Subcutaneous abdominal adipose tissue (tissue), 5 donors: ENCODE measurements around the gene NXPH2.

ENCODE experiments used
- H3K27ac ChIP-seq: one replicate; pipeline ENCODE4 v1.7.0; 2013; ENCODE audit warnings: low read depth, mild to moderate bottlenecking, inconsistent platforms, low read length, moderate library complexity
- H3K27me3 ChIP-seq, 5 donors: one replicate each; pipeline ENCODE4 v1.7.0; 2013; ENCODE audit warnings: low read length in 5 of 5, inconsistent platforms in 1 of 5; ENCODE audit not compliant: control insufficient read depth in 5 of 5, insufficient read depth in 4 of 5
- H3K36me3 ChIP-seq, 5 donors: one replicate each; pipeline ENCODE4 v1.7.0; 2013; ENCODE audit warnings: low read length in 5 of 5; ENCODE audit not compliant: control insufficient read depth in 5 of 5, insufficient read depth in 5 of 5
- H3K4me1 ChIP-seq, 5 donors: one replicate each; pipeline ENCODE4 v1.7.0; 2013; ENCODE audit warnings: low read length in 5 of 5, mild to moderate bottlenecking in 3 of 5, moderate library complexity in 1 of 5; ENCODE audit not compliant: control insufficient read depth in 5 of 5, insufficient read depth in 5 of 5
- H3K4me3 ChIP-seq, 5 donors: one replicate each; pipeline ENCODE4 v1.7.0; 2013; ENCODE audit warnings: low read length in 5 of 5, low read depth in 1 of 5
- H3K9ac ChIP-seq, 5 donors: one replicate each; pipeline ENCODE4 v1.7.0; 2013; ENCODE audit warnings: low read length in 5 of 5, mild to moderate bottlenecking in 4 of 5, moderate library complexity in 3 of 5
- H3K9me3 ChIP-seq, 5 donors: one replicate each; pipeline ENCODE4 v1.7.0; 2013; ENCODE audit warnings: low read length in 5 of 5; ENCODE audit not compliant: control insufficient read depth in 5 of 5
- donor health status: healthy.
- donor health status: healthy.
- donor health status: healthy.
- donor health status: healthy.
- donor health status: healthy.

Gene NXPH2

DNA sequence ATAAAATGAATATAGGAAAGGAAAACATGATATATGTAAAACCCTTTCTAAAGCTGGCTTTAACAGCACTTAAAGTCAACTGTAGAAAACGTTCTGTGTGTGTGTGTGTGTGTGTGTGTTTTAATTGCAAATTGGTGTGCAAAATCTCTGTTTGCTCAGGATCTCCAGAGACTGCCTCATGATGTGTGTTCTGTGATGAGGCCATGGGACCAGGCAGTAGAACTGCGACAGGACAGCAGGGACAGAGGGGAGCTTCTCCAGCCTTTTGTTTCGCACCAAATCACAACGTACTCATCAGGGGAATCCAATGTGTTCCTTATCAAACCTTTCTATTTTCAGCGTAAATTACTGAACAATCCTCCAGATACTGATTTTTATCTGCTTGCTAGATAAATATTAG, 66.7 kb downstream of the NXPH2 start:
- no peak overlapping the region for H3K4me3 ChIP-seq
- no peaks in the 10 kb centered on the region for H3K27me3 ChIP-seq
- H3K9me3 ChIP-seq = no peaks in the 10 kb centered on the region
- peaks cover 0 to 6% (median 4%) of the 10 kb centered on the region in 5 donors for H3K4me1 ChIP-seq
- no peak overlapping the region for H3K9ac ChIP-seq
- no peaks in the 10 kb centered on the region for H3K36me3 ChIP-seq
- no peak overlapping the region for H3K27ac ChIP-seq

DNA sequence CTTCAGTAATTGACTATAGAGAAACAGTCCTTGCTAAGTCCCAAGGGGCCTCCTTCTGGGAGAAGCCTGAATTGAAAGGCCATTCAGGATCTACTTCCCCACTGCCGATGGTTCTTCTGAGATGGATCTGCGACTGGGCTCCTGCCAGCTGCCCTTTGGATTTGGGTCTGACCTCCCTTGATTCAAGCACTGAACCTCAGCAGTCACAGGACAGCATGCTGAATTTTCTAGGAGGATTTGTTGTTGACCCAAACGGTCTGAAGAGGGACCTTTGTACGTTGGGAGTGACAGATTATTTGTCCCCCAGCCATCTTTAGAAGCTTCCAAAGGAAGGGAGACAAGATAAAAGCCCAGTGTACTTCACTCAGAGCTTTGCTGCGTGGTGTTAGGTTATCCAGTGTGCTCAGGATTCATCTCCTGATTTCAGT, 67.1 kb downstream of the NXPH2 start:
- no peak overlapping the region for H3K9ac ChIP-seq
- H3K9me3 ChIP-seq = no peaks in the 10 kb centered on the region
- no peaks in the 10 kb centered on the region for H3K36me3 ChIP-seq
- H3K4me3 ChIP-seq = no peak overlapping the region
- no peak overlapping the region for H3K27ac ChIP-seq
- no peaks in the 10 kb centered on the region for H3K27me3 ChIP-seq
- H3K4me1 ChIP-seq = peaks cover 0 to 6% (median 4%) of the 10 kb centered on the region in 5 donors

DNA sequence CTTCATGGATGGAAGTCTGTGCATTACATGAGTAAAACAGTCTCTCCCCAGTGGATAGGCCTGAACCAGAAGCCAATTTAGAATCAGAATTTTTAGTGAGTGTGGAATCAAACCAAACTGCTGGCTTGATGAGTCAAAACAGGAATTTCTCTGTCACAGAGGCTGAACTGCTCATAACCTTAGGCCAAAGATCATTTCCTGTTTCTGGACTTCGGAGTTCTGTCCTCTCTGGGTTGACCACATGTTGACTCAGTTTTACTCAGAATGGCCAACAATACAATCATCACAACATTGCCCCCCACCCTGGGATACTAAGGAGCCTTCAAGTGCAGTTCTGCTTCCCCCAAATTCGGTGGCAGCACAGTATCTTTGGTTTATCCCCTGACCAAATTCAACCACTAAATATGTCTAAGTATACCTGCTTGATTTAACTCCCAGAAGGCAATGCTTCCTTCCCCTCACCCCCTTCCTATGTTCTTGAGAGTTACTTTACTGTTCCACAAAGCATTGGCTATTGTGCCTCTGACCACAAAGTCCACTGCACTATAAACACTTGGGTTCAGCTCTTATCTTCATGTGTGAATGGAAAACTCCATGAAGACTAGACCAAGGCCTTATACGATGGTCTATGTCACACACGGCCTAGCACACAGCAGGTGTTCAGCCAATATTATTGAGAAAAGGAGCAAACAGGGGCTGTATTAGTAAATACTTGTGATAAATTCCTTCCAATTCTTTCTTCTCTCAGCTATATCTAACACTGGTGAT, 67.8 kb downstream of the NXPH2 start:
- Histone ChIP-seq H3K36me3 (no peaks in the 10 kb centered on the region), H3K27me3 (no peaks in the 10 kb centered on the region), H3K4me3 (no peak overlapping the region), H3K4me1 (peaks cover 0 to 9% (median 4%) of the 10 kb centered on the region in 5 donors), H3K9ac (no peak overlapping the region), H3K27ac (no peak overlapping the region), H3K9me3 (no peaks in the 10 kb centered on the region)

DNA sequence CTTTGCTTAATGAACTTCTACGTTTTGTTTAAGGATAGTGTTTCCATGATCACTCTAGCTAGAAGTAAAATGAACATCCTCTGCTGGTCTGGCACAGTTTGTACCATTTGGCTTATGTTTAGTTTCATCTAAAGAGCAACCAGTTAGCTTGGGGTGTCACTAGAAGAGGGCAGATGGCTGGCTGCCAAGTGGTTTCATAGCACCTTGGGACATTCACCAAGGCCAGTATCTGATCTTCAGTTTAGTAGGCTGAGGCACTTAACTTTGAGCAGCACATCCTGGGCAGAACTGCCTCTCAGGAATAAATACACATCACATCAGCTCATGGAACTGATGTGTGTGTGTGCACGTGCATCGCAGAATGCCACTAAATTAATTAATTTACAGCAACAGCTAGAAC, 68.4 kb downstream of the NXPH2 start:
- Histone ChIP-seq H3K27me3 (no peaks in the 10 kb centered on the region), H3K4me1 (peaks cover 0 to 11% (median 4%) of the 10 kb centered on the region in 5 donors), H3K4me3 (no peak overlapping the region), H3K9me3 (no peaks in the 10 kb centered on the region), H3K36me3 (no peaks in the 10 kb centered on the region), H3K9ac (no peak overlapping the region), H3K27ac (no peak overlapping the region)

DNA sequence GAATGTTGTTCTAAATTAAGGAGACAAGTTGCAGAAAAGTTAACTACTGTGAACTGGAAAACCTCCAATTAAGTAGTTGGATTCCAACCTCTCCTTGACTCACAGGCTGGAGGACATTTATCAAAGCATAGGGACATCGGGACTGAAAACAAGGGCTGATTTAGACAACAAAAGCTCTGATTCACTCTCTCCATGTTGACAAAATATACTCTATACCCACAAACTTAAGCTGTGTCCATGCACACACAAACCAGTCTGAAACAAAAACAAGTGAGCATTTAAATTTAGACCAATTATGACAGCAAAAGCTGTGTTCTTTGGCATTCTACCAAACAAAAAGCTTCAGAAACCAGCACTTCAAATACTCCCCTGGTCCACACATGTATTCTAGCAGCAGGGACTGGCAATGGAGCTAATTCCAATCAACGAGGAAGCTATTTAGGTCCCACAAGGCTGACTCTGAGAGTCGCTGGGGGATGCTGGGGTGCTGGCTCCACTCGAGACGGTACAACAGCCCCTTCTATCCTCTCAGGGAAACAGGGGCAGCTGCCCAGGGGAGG, 71.4 kb downstream of the NXPH2 start:
- H3K36me3 ChIP-seq = no peaks in the 10 kb centered on the region
- H3K9ac ChIP-seq = no peak overlapping the region
- H3K4me3 ChIP-seq = no peak overlapping the region
- H3K4me1 ChIP-seq = peaks cover 0 to 11% (median 4%) of the 10 kb centered on the region in 5 donors
- H3K9me3 ChIP-seq = no peaks in the 10 kb centered on the region
- H3K27me3 ChIP-seq = no peaks in the 10 kb centered on the region
- no peak overlapping the region for H3K27ac ChIP-seq

DNA sequence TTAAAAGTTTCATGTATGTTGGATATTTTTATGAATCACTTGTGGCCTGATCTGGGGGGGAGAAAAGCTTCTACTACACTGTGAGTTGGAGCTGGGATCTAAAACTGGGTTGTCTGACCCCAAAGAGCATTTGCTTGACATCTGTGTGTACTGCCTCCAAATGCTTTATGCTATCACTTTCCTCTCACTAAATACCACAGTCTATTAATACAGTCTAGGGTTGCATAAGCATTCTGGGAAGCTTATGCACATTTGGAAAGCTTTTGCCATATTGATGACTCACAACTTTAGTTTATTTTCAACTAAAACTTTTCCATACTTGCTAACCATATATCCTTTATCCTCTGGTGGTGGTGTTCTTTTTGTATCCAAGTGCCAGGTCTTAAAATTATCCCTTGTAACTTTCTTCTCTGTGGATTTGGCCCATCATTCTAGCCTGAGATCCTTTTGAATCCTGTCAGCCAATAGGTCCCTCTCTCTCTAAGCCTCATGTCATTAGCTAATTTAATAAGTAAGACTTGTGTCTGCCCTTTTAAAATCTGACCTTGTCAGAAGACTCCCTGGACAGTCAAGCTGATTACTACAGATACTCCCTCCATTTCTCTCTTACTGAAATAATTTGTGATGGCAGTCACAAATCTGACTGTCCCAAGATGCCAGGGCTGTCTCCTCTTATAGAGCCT, 72.7 kb downstream of the NXPH2 start:
- Histone ChIP-seq H3K9me3 (no peaks in the 10 kb centered on the region), H3K27ac (no peak overlapping the region)

DNA sequence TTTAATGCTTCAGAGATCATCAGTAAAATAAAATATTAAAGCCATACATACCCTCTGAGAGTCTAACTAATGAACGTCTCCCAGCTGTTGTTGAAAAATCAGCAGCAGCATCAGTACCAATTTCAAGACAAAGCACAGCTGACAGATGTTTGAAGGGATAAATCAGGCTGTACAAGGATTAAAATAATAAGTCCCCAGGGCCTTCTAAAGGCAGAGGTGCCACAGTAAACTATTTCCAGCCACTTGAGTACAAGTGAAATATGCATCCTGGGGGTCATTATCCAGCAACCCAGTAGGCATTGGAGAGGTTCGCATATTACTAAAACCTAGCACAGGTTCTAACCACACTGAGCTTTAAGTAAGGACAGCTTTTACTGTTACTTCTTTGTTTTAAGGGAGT, 76.9 kb downstream of the NXPH2 start:
- no peaks in the 10 kb centered on the region for H3K9me3 ChIP-seq
- H3K9ac ChIP-seq = no peak overlapping the region
- H3K36me3 ChIP-seq = no peaks in the 10 kb centered on the region
- peaks cover 0 to 5% (median 0%) of the 10 kb centered on the region in 5 donors for H3K4me1 ChIP-seq
- no peak overlapping the region for H3K4me3 ChIP-seq
- no peak overlapping the region for H3K27ac ChIP-seq
- H3K27me3 ChIP-seq = no peaks in the 10 kb centered on the region

More for the DNA sequence above, 72.7 kb downstream of the NXPH2 start:
- Histone ChIP-seq H3K4me3 (no peak overlapping the region), H3K9ac (no peak overlapping the region), H3K36me3 (no peaks in the 10 kb centered on the region), H3K27me3 (no peaks in the 10 kb centered on the region), H3K4me1 (peaks cover 0 to 11% (median 4%) of the 10 kb centered on the region in 5 donors)

DNA sequence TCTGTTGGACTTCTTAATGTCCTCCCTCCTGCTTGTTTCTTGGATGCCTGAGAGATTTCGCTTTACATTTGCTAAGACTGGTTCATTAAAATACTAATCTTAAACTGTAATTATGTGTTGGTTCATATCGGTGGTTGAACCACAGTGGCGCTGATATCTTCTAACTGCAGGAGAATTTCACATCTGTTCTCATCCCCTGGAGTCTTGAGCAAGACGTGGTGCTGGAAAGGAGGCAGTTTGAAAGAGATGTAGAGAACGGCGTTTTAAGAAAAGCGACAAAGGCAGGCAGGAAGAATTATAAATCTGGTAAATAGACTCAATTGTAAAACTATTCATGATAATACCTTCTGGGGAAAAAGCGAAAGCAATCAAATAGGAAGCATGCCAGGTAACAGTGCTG, 79.5 kb downstream of the NXPH2 start:
- H3K36me3 ChIP-seq = no peaks in the 10 kb centered on the region
- no peak overlapping the region for H3K27ac ChIP-seq
- H3K9ac ChIP-seq = no peak overlapping the region
- no peak overlapping the region for H3K4me3 ChIP-seq
- H3K27me3 ChIP-seq = no peaks in the 10 kb centered on the region
- H3K4me1 ChIP-seq = no peaks in the 10 kb centered on the region
- H3K9me3 ChIP-seq = no peaks in the 10 kb centered on the region

DNA sequence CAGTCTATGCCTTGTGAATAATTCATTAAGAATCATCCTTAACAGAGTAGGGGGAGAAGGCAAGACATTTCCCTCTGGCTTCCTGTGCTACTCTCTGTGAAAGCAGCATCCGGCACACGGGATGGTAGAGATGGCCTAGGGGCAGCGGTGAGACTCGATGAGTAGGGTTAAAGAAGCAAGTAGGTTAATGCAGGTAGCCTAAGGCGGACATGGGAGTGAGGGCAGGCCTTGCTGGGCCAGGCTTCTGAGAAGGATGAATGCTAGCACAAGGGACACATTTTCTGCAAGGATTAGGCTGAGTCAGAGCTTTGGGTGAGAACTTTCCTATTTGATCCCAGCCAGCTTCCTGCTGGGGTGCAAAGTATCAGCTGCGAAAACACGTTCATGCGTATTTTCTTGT, 80.8 kb downstream of the NXPH2 start:
- no peaks in the 10 kb centered on the region for H3K4me1 ChIP-seq
- H3K27me3 ChIP-seq = no peaks in the 10 kb centered on the region
- no peak overlapping the region for H3K27ac ChIP-seq
- H3K9ac ChIP-seq = no peak overlapping the region
- H3K4me3 ChIP-seq = no peak overlapping the region
- no peaks in the 10 kb centered on the region for H3K36me3 ChIP-seq
- H3K9me3 ChIP-seq = no peaks in the 10 kb centered on the region

DNA sequence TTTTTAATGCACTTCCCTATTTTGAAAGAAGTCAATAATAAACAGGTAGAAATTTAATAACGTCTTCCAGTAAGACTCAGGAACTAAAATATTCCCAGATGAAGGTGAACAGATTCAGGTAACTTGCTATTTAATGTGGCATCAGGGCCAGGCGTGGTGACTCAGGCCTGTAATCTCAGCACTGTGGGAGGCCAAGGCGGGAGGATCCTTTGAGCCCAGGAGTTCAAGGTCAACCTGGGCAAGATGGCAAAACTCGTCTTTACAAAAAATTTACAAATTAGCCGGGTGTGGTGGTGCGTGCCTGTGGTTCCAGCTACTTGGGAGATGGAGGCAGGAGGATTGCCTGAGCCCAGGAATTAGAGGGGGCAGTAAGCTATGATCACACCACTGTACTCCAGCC, 81.8 kb downstream of the NXPH2 start:
- H3K9me3 ChIP-seq = no peaks in the 10 kb centered on the region
- H3K9ac ChIP-seq = no peak overlapping the region
- no peak overlapping the region for H3K4me3 ChIP-seq
- H3K27ac ChIP-seq = no peak overlapping the region
- no peaks in the 10 kb centered on the region for H3K27me3 ChIP-seq
- no peaks in the 10 kb centered on the region for H3K36me3 ChIP-seq
- no peaks in the 10 kb centered on the region for H3K4me1 ChIP-seq
